ENCODE measurements around the gene ZNF345. TPM values are rescaled to one million over a fixed set of nuclear protein-coding genes. Genes with fewer than 3 reads are reported as not detected.

ZNF345 gene
- polyA plus RNA-seq, 1 donor from 2014 or later: 20.9 TPM

GRCh38 chr19:36837176-36837905 is 13.3 kb upstream of the ZNF345 start:
- TF ChIP-seq RAD21 (conservative IDR thresholded peaks at IDR 0.05) (no peak), CTCF (IDR thresholded peaks at IDR 0.05; ENCODE audit: poor library complexity, severe bottlenecking) (no peak), EP300 (conservative IDR thresholded peaks at IDR 0.05; ENCODE audit: poor library complexity, severe bottlenecking) (no peak), MXI1 (conservative IDR thresholded peaks at IDR 0.05; ENCODE audit: poor library complexity, severe bottlenecking) (no peak), POLR2AphosphoS5 (IDR thresholded peaks at IDR 0.05) (no peak), REST (IDR thresholded peaks at IDR 0.05; ENCODE audit: borderline replicate concordance) (no peak), EZH2 (IDR thresholded peaks at IDR 0.05; ENCODE audit: borderline replicate concordance, insufficient read depth, low read length, poor library complexity, severe bottlenecking) (no peak), TAF1 (IDR thresholded peaks at IDR 0.05; ENCODE audit: low read depth) (no peak), SMC3 (conservative IDR thresholded peaks at IDR 0.05; ENCODE audit: poor library complexity) (no peak)
- H3K27ac ChIP-seq (ENCODE audit: low read length): peak overlapping the region; percentile 98
- peak overlapping the region; percentile 97 for H3K9ac ChIP-seq (ENCODE audit: low read length)
- H3K36me3 ChIP-seq (ENCODE audit: insufficient read depth, low read length): peaks cover 7% of the 10 kb centered on the region
- H3K9me2 ChIP-seq (ENCODE audit: insufficient read depth, low read length): no peaks in the 10 kb centered on the region
- H3K27me3 ChIP-seq (ENCODE audit: insufficient read depth, low read depth, low read length): no peaks in the 10 kb centered on the region
- peaks cover 18% of the 10 kb centered on the region for H3K79me2 ChIP-seq (replicated peaks; ENCODE audit: insufficient read depth, low read length)
- peak overlapping the region; percentile 100 for H3K4me2 ChIP-seq (ENCODE audit: low read length)
- no peaks in the 10 kb centered on the region for H3K9me3 ChIP-seq (ENCODE audit: low read length)
- no peaks in the 10 kb centered on the region for H4K20me1 ChIP-seq (ENCODE audit: insufficient read depth)
- H2AFZ ChIP-seq (ENCODE audit: low read depth, low read length): peak overlapping the region; percentile 90
- H3F3A ChIP-seq (ENCODE audit: insufficient read depth, low read length, poor library complexity, severe bottlenecking): no peaks in the 10 kb centered on the region
- peak overlapping the region; percentile 88 for H3K4me3 ChIP-seq (ENCODE audit: low read length)

- peak within 1 kb of the TSS; percentile 98 for H3K27ac ChIP-seq (ENCODE audit: low read length)
- H3F3A ChIP-seq (ENCODE audit: insufficient read depth, low read length, poor library complexity, severe bottlenecking): no peaks in the 10 kb centered on the region
- H3K4me2 ChIP-seq (ENCODE audit: low read length): peak within 1 kb of the TSS; percentile 100
- peak within 1 kb of the TSS; percentile 97 for H3K9ac ChIP-seq (ENCODE audit: low read length)
- H3K36me3 ChIP-seq (ENCODE audit: insufficient read depth, low read length): peaks cover 7% of the 10 kb centered on the region
- H3K27me3 ChIP-seq (ENCODE audit: insufficient read depth, low read depth, low read length): no peaks in the 10 kb centered on the region
- no peaks in the 10 kb centered on the region for H3K9me3 ChIP-seq (ENCODE audit: low read length)
- H3K4me3 ChIP-seq (ENCODE audit: low read length): peak within 1 kb of the TSS; percentile 88
- peak within 1 kb of the TSS; percentile 90 for H2AFZ ChIP-seq (ENCODE audit: low read depth, low read length)
- H3K79me2 ChIP-seq (replicated peaks; ENCODE audit: insufficient read depth, low read length): peaks cover 18% of the 10 kb centered on the region
- H3K9me2 ChIP-seq (ENCODE audit: insufficient read depth, low read length): no peaks in the 10 kb centered on the region
- TF ChIP-seq SMC3 (conservative IDR thresholded peaks at IDR 0.05; ENCODE audit: poor library complexity): peak; percentile 38
- no peak for TF ChIP-seq CTCF (IDR thresholded peaks at IDR 0.05; ENCODE audit: poor library complexity, severe bottlenecking)
- peak; percentile 41 for TF ChIP-seq TAF1 (IDR thresholded peaks at IDR 0.05; ENCODE audit: low read depth)
- TF ChIP-seq MXI1 (conservative IDR thresholded peaks at IDR 0.05; ENCODE audit: poor library complexity, severe bottlenecking): peak; percentile 75
- TF ChIP-seq RAD21 (conservative IDR thresholded peaks at IDR 0.05): peak; percentile 27
- peak; percentile 58 for TF ChIP-seq REST (IDR thresholded peaks at IDR 0.05; ENCODE audit: borderline replicate concordance)
- peak; percentile 67 for TF ChIP-seq EP300 (conservative IDR thresholded peaks at IDR 0.05; ENCODE audit: poor library complexity, severe bottlenecking)
- peak; percentile 91 for TF ChIP-seq POLR2AphosphoS5 (IDR thresholded peaks at IDR 0.05)
- no peak for TF ChIP-seq EZH2 (IDR thresholded peaks at IDR 0.05; ENCODE audit: borderline replicate concordance, insufficient read depth, low read length, poor library complexity, severe bottlenecking)
- H4K20me1 ChIP-seq (ENCODE audit: insufficient read depth): no peaks in the 10 kb centered on the region
These were observed 12.5 kb upstream of the ZNF345 start, which contains the start of gene ZNF790 for GRCh38 chr19:36837906-36838783. TSS of gene ZNF790 (minus strand) at chr19:36838387. CDS start at chr19:36825619, 12,768 bp downstream.
